SU-DHL-6 (cell line): ENCODE results near the gene BRD4.

Experiments used
- H2AFZ ChIP-seq: fragments of 200-600 bp; sonication (generic); 2 replicates; pipeline ENCODE4 v1.6.1; 2014; ENCODE audit warnings: low read depth, mild to moderate bottlenecking, moderate library complexity, mixed read lengths, antibody characterized with exemption, low read length; ENCODE audit not compliant: severe bottlenecking
- H3F3A ChIP-seq: fragments of 200-600 bp; shearing (Covaris generic); 2 replicates; pipeline ENCODE4 v1.6.0; 2016; ENCODE audit warnings: antibody characterized with exemption, mild to moderate bottlenecking; ENCODE audit not compliant: insufficient read depth
- H3K27ac ChIP-seq: fragments of 200-600 bp; sonication (generic); 2 replicates; pipeline ENCODE4 v1.5.1; 2016; ENCODE audit warnings: low read depth, mild to moderate bottlenecking, low read length, moderate library complexity, mixed read lengths
- H3K27me3 ChIP-seq: fragments of 200-600 bp; sonication (generic), shearing (Covaris generic); 2 replicates; pipeline ENCODE4 v1.6.0; 2014; ENCODE audit warnings: mild to moderate bottlenecking, low read length
- H3K36me3 ChIP-seq: fragments of 200-600 bp; sonication (generic); 2 replicates; pipeline ENCODE4 v1.6.1; 2014; ENCODE audit warnings: mild to moderate bottlenecking, low read length, mixed read lengths
- H3K4me2 ChIP-seq: fragments of 300-600, 200-600 bp; shearing (Covaris generic), sonication (generic); 2 replicates; pipeline ENCODE4 v1.6.0; 2014; ENCODE audit warnings: low read length, low read depth, mild to moderate bottlenecking; ENCODE audit not compliant: poor library complexity, severe bottlenecking
- H3K4me3 ChIP-seq: fragments of 200-600 bp; sonication (generic); 2 replicates; pipeline ENCODE4 v1.5.1; 2014; ENCODE audit warnings: antibody characterized with exemption, low read length, mild to moderate bottlenecking, mixed read lengths; ENCODE audit not compliant: insufficient read depth, poor library complexity, severe bottlenecking
- H3K79me2 ChIP-seq: fragments of 200-600 bp; sonication (generic); 2 replicates; pipeline ENCODE4 v1.6.1; 2014; ENCODE audit warnings: mild to moderate bottlenecking, low read length, moderate library complexity; ENCODE audit not compliant: insufficient read depth
- H3K9ac ChIP-seq: fragments of 200-600 bp; sonication (generic); 2 replicates; pipeline ENCODE4 v1.7.0; 2014; ENCODE audit warnings: mild to moderate bottlenecking, low read length
- H3K9me2 ChIP-seq: fragments of 200-600 bp; sonication (generic); replicated peaks from 2 replicates; pipeline ENCODE4 v1.6.1; 2014; ENCODE audit warnings: low read length; ENCODE audit not compliant: insufficient read depth
- H3K9me3 ChIP-seq: fragments of 200-600 bp; sonication (generic); 2 replicates; pipeline ENCODE4 v1.6.1; 2014; ENCODE audit warnings: low read length, mixed read lengths; ENCODE audit not compliant: insufficient read depth
- H4K20me1 ChIP-seq: fragments of 200-600 bp; sonication (generic); 2 replicates; pipeline ENCODE4 v1.6.1; 2014; ENCODE audit warnings: low read depth, mild to moderate bottlenecking, antibody characterized with exemption, low read length, moderate library complexity, mixed read lengths
- CTCF ChIP-seq: fragments of 200-600 bp; sonication (generic); IDR thresholded peaks from one replicate; pipeline ENCODE4 v1.5.1; 2017; ENCODE audit warnings: antibody characterized with exemption, mild to moderate bottlenecking, low read length, moderate library complexity; ENCODE audit not compliant: insufficient read depth, poor library complexity, severe bottlenecking
- EZH2phosphoT487 ChIP-seq: fragments of 200-600 bp; sonication (generic), shearing (Covaris generic); conservative IDR thresholded peaks from 2 replicates; pipeline ENCODE4 v1.6.1; 2018; ENCODE audit warnings: mild to moderate bottlenecking, antibody characterized with exemption, low read length, moderate library complexity, mixed read lengths

The BRD4 gene

GRCh38 chr19:15298847-15299567, 33.3 kb downstream of the BRD4 start:
- H3K9ac ChIP-seq = no peak overlapping the region
- no peak overlapping the region for H3K4me2 ChIP-seq

GRCh38 chr19:15297416-15298224, 34.7 kb downstream of the BRD4 start:
- H4K20me1 ChIP-seq = peaks cover 46% of the 10 kb centered on the region; the same call in 1 of the 2 replicates
- no peaks in the 10 kb centered on the region for H3K9me3 ChIP-seq
- no peaks in the 10 kb centered on the region for H3F3A ChIP-seq
- H3K27ac ChIP-seq = no peak overlapping the region
- TF ChIP-seq CTCF (no peak), EZH2phosphoT487 (no peak)
- no peaks in the 10 kb centered on the region for H3K9me2 ChIP-seq
- peaks cover 99% of the 10 kb centered on the region for H3K79me2 ChIP-seq
- no peak overlapping the region for H2AFZ ChIP-seq
- no peak overlapping the region for H3K4me3 ChIP-seq
- no peaks in the 10 kb centered on the region for H3K36me3 ChIP-seq
- no peaks in the 10 kb centered on the region for H3K27me3 ChIP-seq
- H3K9ac ChIP-seq = no peak overlapping the region
- H3K4me2 ChIP-seq = no peak overlapping the region

More at GRCh38 chr19:15298847-15299567, 33.3 kb downstream of the BRD4 start:
- H3K4me3 ChIP-seq = no peak overlapping the region
- no peaks in the 10 kb centered on the region for H3F3A ChIP-seq
- H3K9me3 ChIP-seq = no peaks in the 10 kb centered on the region
- H4K20me1 ChIP-seq = peaks cover 52% of the 10 kb centered on the region
- peaks cover 99% of the 10 kb centered on the region for H3K79me2 ChIP-seq
- no peaks in the 10 kb centered on the region for H3K9me2 ChIP-seq
- no peak overlapping the region for H3K27ac ChIP-seq
- no peaks in the 10 kb centered on the region for H3K36me3 ChIP-seq
- H3K27me3 ChIP-seq = no peaks in the 10 kb centered on the region
- H2AFZ ChIP-seq = no peak overlapping the region
- TF ChIP-seq EZH2phosphoT487 (no peak), CTCF (no peak)

DNA sequence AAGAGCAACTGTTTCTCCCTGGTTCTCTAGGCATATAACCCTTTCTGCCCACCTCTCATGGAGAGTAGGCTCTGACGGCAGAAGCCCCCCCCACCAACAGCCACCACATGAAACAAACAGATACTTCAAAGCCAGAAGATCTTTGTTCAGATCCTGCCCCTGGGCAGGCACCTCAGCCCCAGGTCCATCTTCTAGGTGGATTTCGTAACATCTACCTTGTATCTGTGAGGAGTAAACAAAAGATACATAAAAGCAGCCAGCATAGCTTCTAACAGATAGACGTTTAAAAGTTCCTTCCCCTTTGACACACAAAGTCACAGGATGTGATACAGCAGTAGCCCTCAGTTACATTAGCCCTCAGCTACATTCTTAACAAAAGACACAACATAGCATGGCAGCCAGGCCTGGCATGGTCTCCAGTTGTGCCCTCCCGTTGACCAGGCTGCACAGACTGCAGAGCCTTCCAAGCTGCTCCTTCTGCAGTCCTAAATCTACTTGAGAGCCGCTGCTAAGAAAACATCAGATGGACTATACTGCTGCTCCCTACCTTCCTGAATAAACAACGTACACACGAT, 35.4 kb downstream of the BRD4 start:
- Histone ChIP-seq H3F3A (no peaks in the 10 kb centered on the region), H3K27ac (no peak overlapping the region), H4K20me1 (peaks cover 43% of the 10 kb centered on the region; the same call in 1 of the 2 replicates), H3K36me3 (no peaks in the 10 kb centered on the region), H3K79me2 (peaks cover 98% of the 10 kb centered on the region), H3K4me2 (no peak overlapping the region), H3K4me3 (no peak overlapping the region), H3K9me3 (no peaks in the 10 kb centered on the region), H3K27me3 (no peaks in the 10 kb centered on the region), H3K9ac (no peak overlapping the region), H3K9me2 (no peaks in the 10 kb centered on the region), H2AFZ (no peak overlapping the region)
- no peak for TF ChIP-seq EZH2phosphoT487
- no peak for TF ChIP-seq CTCF
